Mucosa of descending colon (tissue), 3 donors: Measurements from ENCODE around the gene NFATC1. TPM values are rescaled to one million over a fixed set of nuclear protein-coding genes. Genes with fewer than 3 reads are reported as not detected.

Experiments used
- ATAC-seq: fragments of 200-7000 bp; cut with Tn5 transposase; one replicate; pipeline ENCODE4 v1.9.1; 2020; ENCODE audit warnings: mild to moderate bottlenecking, moderate library complexity
- DNase-seq, 3 donors: peaks; one replicate each; pipeline ENCODE4 v3.0.0-alpha.2; 2020
- H3K36me3 ChIP-seq: fragments of 200-600 bp; one replicate; pipeline ENCODE4 v1.8.0; 2021; ENCODE audit warnings: low read depth, mild to moderate bottlenecking
- H3K4me1 ChIP-seq: fragments of 200-600 bp; one replicate; pipeline ENCODE4 v1.8.0; 2021; ENCODE audit warnings: low read depth, mild to moderate bottlenecking
- H3K4me3 ChIP-seq: fragments of 200-600 bp; one replicate; pipeline ENCODE4 v1.8.0; 2021; ENCODE audit warnings: mild to moderate bottlenecking
- H3K9me3 ChIP-seq: fragments of 200-600 bp; one replicate; pipeline ENCODE4 v1.8.0; 2021; ENCODE audit warnings: mild to moderate bottlenecking
- intact Hi-C, 2 donors: fragments of 100-400 bp; cut with DNase I in 1 of 2; cut with micrococcal nuclease in 1 of 2; formaldehyde crosslinking; loops; one replicate each; pipeline versions ENCODE4 v1.11.0 to v1.11.1; 2022; cut with DNase I, micrococcal nuclease
- total RNA-seq, 3 donors: library from RNA; stranded (reverse); fragmentation: NEBNext Ultra II Directional in 2 of 3; extraction: Animal tissue kit (Norgen Biotek cat#: 25700) in 2 of 3; gene quantifications; one replicate each; pipeline versions ENCODE4 v1.2.1 to v1.2.4, GENCODE V29; 2021 to 2023
- TF ChIP-seq, protein P1 (sequence below): fragments of 200-600 bp; IDR thresholded peaks from one replicate; pipeline ENCODE4 v1.8.0; 2022; ENCODE audit warnings: antibody characterized with exemption, mild to moderate bottlenecking
- donor health status: DM: no; HTN: no; CAD: no; lungs with moderate emphysema.
- donor health status: DM: no; HTN: no; CAD: no.
- donor health status: DM: no; HTN: yes; CAD: no.

NFATC1 gene
- total RNA-seq, 3 donors from 2014 or later, result 2.9 to 12.9 (median 4.6) TPM

DNA sequence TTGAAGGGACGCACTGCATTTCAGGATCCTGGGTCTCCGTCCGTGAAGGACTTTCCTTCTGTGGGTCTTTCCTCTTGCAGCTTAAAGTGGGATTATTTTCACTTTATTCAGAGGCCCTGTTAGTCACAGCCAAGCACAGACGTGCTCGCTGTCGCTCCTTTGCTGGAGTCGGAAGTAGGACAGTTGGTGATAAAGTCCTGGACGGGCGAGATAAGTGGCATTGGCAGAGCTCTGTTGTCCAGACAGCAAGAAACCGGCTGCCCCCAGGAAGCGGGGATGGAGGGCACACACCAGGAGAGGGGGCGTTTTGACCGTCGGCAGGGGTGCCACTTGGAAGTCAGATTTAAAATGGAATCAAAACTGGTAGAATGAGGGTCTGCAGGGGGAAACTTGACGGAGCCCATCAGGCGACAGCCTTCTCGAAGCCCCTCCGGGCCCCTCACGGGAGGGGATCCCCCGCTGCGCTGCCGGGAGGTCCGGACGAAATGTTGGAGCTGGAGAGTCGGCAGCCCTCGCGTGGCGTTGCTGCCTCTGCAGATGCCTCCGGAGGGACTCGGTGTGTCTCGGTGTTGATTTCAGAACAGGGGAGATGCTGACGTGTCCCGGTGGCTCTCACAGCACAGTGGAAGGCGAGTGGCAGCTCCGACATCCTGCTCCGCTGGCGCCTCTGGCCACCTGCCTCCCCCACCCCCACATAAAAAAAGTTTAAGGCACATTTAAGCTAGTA is 124.2 kb downstream of the NFATC1 start:
- no peak for ATAC-seq

DNA sequence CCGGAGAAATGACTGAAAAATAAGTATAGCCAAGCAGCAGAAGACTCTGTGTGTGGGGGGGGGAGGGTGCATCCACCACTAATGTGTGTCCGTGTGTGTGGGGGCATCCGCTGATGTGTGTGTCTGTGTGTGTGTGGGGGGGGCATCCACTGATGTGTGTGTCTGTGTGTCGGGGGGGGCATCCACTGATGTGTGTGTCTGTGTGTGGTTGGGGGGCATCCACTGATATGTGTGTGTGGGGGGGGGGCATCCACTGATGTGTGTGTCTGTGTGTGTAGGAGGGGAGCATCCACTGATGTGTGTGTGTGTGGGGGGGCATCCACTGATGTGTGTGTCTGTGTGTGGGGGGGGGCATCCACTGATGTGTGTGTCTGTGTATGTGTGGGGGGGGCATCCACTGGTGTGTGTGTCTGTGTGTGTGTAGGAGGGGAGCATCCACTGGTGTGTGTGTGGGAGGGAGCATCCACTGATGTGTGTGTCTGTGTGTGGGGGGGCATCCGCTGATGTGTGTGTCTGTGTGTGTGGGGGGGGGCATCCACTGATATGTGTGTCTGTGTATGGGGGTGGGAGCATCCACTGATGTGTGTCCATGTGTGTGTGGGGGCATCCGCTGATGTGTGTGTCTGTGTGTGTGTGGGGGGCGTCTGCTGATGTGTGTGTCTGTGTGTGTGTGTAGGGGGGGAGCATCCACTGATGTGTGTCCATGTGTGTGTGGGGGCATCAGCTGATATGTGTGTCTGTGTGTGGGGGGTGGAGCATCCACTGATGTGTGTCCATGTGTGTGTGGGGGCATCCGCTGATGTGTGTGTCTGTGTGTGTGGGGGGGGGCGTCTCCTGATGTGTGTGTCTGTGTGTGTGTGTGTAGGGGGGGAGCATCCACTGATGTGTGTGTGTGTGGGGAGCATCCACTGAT is 125.0 kb downstream of the NFATC1 start:
- TF ChIP-seq, protein P1, sequence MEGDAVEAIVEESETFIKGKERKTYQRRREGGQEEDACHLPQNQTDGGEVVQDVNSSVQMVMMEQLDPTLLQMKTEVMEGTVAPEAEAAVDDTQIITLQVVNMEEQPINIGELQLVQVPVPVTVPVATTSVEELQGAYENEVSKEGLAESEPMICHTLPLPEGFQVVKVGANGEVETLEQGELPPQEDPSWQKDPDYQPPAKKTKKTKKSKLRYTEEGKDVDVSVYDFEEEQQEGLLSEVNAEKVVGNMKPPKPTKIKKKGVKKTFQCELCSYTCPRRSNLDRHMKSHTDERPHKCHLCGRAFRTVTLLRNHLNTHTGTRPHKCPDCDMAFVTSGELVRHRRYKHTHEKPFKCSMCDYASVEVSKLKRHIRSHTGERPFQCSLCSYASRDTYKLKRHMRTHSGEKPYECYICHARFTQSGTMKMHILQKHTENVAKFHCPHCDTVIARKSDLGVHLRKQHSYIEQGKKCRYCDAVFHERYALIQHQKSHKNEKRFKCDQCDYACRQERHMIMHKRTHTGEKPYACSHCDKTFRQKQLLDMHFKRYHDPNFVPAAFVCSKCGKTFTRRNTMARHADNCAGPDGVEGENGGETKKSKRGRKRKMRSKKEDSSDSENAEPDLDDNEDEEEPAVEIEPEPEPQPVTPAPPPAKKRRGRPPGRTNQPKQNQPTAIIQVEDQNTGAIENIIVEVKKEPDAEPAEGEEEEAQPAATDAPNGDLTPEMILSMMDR, result no peak
- intact Hi-C loops, result no loop called here
- H3K9me3 ChIP-seq, result no peaks in the 10 kb centered on the region
- no peak overlapping the region for H3K4me3 ChIP-seq
- no peaks in the 10 kb centered on the region for H3K4me1 ChIP-seq
- H3K36me3 ChIP-seq, result no peaks in the 10 kb centered on the region
- no peak for DNase-seq
- ATAC-seq, result no peak

More for the DNA sequence above, 124.2 kb downstream of the NFATC1 start:
- intact Hi-C loops, result no loop called here
- Histone ChIP-seq H3K9me3 (no peaks in the 10 kb centered on the region), H3K4me1 (no peaks in the 10 kb centered on the region), H3K4me3 (no peak overlapping the region), H3K36me3 (no peaks in the 10 kb centered on the region)
- DNase-seq, result no peak
- TF ChIP-seq, protein P1, result no peak

DNA sequence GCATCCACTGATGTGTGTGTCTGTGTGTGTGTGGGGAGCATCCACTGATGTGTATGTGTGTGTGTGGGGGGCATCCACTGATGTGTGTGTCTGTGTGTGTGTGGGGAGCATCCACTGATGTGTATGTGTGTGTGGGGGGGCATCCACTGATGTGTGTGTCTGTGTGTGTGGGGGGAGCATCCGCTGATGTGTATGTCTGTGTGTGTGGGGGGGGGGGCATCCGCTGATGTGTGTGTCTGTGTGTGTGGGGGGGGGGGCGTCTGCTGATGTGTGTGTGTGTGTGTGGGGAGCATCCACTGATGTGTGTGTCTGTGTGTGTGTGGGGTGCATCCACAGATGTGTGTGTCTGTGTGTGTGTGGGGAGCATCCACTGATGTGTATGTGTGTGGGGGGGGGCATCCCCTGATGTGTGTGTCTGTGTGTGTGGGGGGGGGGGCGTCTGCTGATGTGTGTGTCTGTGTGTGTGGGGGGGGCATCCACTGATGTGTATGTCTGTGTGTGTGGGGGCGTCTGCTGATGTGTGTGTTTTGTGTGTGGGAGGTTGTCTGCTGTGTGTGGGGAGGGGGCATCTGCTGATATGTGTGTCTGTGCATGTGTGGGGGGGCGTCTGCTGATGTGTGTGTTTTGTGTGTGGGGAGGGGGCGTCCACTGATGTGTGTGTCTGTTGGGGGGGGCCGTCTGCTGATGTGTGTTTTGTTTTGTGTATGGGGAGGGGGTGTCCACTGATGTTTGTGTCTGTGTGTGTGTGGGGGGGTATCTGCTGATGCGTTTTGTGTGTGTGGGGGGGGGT is 125.9 kb downstream of the NFATC1 start:
- no peaks in the 10 kb centered on the region for H3K9me3 ChIP-seq
- no peak overlapping the region for H3K4me3 ChIP-seq
- DNase-seq (no peak), ATAC-seq (no peak)
- H3K36me3 ChIP-seq, result no peaks in the 10 kb centered on the region
- intact Hi-C loops, result no loop called here
- TF ChIP-seq, protein P1, result no peak
- no peaks in the 10 kb centered on the region for H3K4me1 ChIP-seq

DNA sequence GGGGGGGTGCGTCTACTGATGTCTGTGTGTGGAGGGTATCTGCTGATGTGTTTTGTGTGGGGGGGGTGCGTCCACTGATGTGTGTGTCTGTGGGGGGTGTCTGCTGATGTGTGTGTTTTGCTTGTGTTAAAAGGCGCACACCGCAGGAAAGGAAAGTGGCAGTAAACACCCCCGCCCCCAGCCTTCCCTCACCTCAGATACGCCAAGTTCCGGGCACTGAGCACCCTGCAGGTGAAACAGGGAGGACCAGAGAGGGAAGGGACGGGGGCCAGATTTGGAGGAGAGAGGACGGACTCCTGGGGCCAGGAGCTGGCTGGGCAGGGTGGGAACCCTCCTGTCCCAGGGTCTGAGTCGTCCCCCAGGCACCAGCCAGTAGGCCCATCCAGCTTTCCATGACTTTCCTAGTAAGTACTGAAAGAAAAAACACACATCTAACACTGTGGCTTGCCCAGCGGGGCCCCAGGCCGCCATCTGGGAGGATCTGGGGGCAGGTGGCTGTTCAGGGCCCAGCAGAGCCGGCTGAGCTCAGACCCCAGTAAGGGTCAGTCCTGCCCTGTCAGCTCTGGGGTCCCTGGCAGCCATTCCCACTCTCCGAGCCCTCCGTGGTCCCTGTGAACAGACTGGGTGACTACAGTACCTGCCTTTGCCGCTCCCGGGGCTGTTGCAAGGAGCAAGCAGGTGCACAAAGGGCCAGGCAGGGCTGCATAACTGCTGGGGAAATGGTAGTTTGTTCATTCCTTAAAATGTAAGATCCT is 126.9 kb downstream of the NFATC1 start:
- TF ChIP-seq, protein P1, result no peak
- DNase-seq (peak; percentile 50 to 76 (median 50)), ATAC-seq (peak; percentile 43)
- Histone ChIP-seq H3K9me3 (no peaks in the 10 kb centered on the region), H3K4me3 (no peak overlapping the region), H3K36me3 (no peaks in the 10 kb centered on the region), H3K4me1 (no peaks in the 10 kb centered on the region)
- intact Hi-C loops, result no loop called here
